B cell (primary cell): ENCODE data around the gene UNC13C. TPM values are rescaled to one million over a fixed set of nuclear protein-coding genes. Genes with fewer than 3 reads are reported as not detected.

Experiments
- ATAC-seq: fragments of 200-7000 bp; cut with Tn5 transposase; one replicate; pipeline ENCODE4 v1.10.0; 2021; ENCODE audit warnings: low read depth, mild to moderate bottlenecking, moderate number of reproducible peaks, moderate library complexity
- CTCF ChIA-PET: fragments of 350-600 bp; sonication (Branson Sonifier 250); formaldehyde crosslinking; loops from one replicate; lab custom pipeline; 2021; ENCODE audit warnings: antibody characterized with exemption, inconsistent platforms; lab: Charles Lee
- POLR2A ChIA-PET: fragments of 350-600 bp; sonication (Branson Sonifier 250); formaldehyde crosslinking; loops from one replicate; lab custom pipeline; 2021; ENCODE audit warnings: antibody characterized with exemption; lab: Charles Lee
- DNase-seq: peaks from one replicate; pipeline ENCODE4 v3.0.0; 2013
- H2AFZ ChIP-seq: 2 replicates; pipeline ENCODE4 v1.6.1; 2012; ENCODE audit warnings: mild to moderate bottlenecking, low read depth, low read length; ENCODE audit not compliant: insufficient read depth, poor library complexity, severe bottlenecking
- H3K27ac ChIP-seq, 2 donors: 1 replicate in 1 of 2; 2 replicates in 1 of 2; pipeline ENCODE4 v1.5.1; 2012 to 2013; ENCODE audit warnings: low read length in 2 of 2, mild to moderate bottlenecking in 2 of 2, moderate library complexity in 1 of 2
- H3K27me3 ChIP-seq, 4 experiments: fragments of 200-600 bp in 1 of 4; sonication (generic) in 1 of 4; replicated peaks in 1 of 4; 1 replicate in 2 of 4; 2 replicates in 2 of 4; pipeline versions ENCODE4 v1.6.1 to v1.7.0; 2013 to 2016; ENCODE audit warnings: low read length in 3 of 4, mild to moderate bottlenecking in 2 of 4, mixed read lengths in 1 of 4, moderate library complexity in 1 of 4; ENCODE audit not compliant: insufficient read depth in 4 of 4, control insufficient read depth in 3 of 4; ENCODE audit errors: control extremely low read depth in 1 of 4
- H3K36me3 ChIP-seq, 2 experiments: replicated peaks in 1 of 2; 1 replicate in 1 of 2; 2 replicates in 1 of 2; pipeline versions ENCODE4 v1.6.1 to v1.7.1; 2013; ENCODE audit warnings: low read length in 1 of 2; ENCODE audit not compliant: insufficient read depth in 2 of 2, control insufficient read depth in 1 of 2; ENCODE audit errors: control extremely low read depth in 1 of 2, extremely low read depth in 1 of 2
- H3K4me1 ChIP-seq, 2 donors: fragments of 200-600 bp in 1 of 2; sonication (generic) in 1 of 2; 1 replicate in 1 of 2; 2 replicates in 1 of 2; pipeline versions ENCODE4 v1.5.1 to v1.6.1; 2013 to 2017; ENCODE audit warnings: low read length in 2 of 2; ENCODE audit not compliant: control insufficient read depth in 2 of 2, insufficient read depth in 2 of 2
- H3K4me2 ChIP-seq: replicated peaks from 2 replicates; pipeline ENCODE3; 2012; ENCODE audit warnings: mild to moderate bottlenecking, low read depth, low read length; ENCODE audit not compliant: poor library complexity, severe bottlenecking
- H3K4me3 ChIP-seq, 5 experiments: fragments of 200-600 bp in 1 of 5; sonication (generic) in 1 of 5; 1 replicate in 3 of 5; 2 replicates in 2 of 5; pipeline versions ENCODE4 v1.5.1 to v1.7.0; 2011 to 2016; ENCODE audit warnings: low read length in 4 of 5, mild to moderate bottlenecking in 4 of 5, low read depth in 2 of 5, control low read depth in 1 of 5, moderate library complexity in 1 of 5; ENCODE audit not compliant: insufficient read depth in 1 of 5; ENCODE audit errors: control extremely low read depth in 1 of 5, extremely low read depth in 1 of 5
- H3K79me2 ChIP-seq: fragments of 200-600 bp; sonication (generic); one replicate; pipeline ENCODE4 v1.6.0; 2016; ENCODE audit warnings: low read length; ENCODE audit not compliant: control insufficient read depth, insufficient read depth
- H3K9ac ChIP-seq: fragments of 200-600 bp; sonication (generic); 2 replicates; pipeline ENCODE4 v1.6.1; 2017; ENCODE audit warnings: mild to moderate bottlenecking, low read length, moderate library complexity
- H3K9me3 ChIP-seq, 3 donors: one replicate each; pipeline versions ENCODE4 v1.6.1 to v1.7.1; 2013; ENCODE audit warnings: low read length in 2 of 3; ENCODE audit not compliant: control insufficient read depth in 2 of 3, insufficient read depth in 1 of 3; ENCODE audit errors: control extremely low read depth in 1 of 3
- H4K20me1 ChIP-seq: 2 replicates; pipeline ENCODE4 v1.6.0; 2012; ENCODE audit warnings: mild to moderate bottlenecking, low read length; ENCODE audit not compliant: insufficient read depth, control insufficient read depth, poor library complexity, severe bottlenecking
- H3K27ac Mint-ChIP-seq: one replicate; pipeline ENCODE4 v1.8.0; 2021; ENCODE audit warnings: mixed read lengths
- H3K27me3 Mint-ChIP-seq: one replicate; pipeline ENCODE4 v1.8.0; 2021; ENCODE audit warnings: mixed read lengths
- H3K4me1 Mint-ChIP-seq: one replicate; pipeline ENCODE4 v1.8.0; 2021; ENCODE audit warnings: mixed read lengths
- H3K4me3 Mint-ChIP-seq: one replicate; pipeline ENCODE4 v1.8.0; 2021; ENCODE audit warnings: mixed read lengths
- H3K9me3 Mint-ChIP-seq: one replicate; pipeline ENCODE4 v1.8.0; 2022; ENCODE audit warnings: mixed read lengths; ENCODE audit not compliant: insufficient read depth
- EZH2 ChIP-seq: IDR thresholded peaks from 2 replicates; pipeline ENCODE4 v1.6.1; 2012; ENCODE audit warnings: borderline replicate concordance, low read depth, mild to moderate bottlenecking, moderate library complexity, low read length; ENCODE audit not compliant: insufficient read depth, poor library complexity, severe bottlenecking
- WGBS: methylation state at CpG from one replicate; pipeline ENCODE4 v1.1.5; 2013; ENCODE audit warnings: missing lambda C conversion rate; ENCODE audit not compliant: insufficient coverage; 5-methylcytosine and 5-hydroxymethylcytosine counted together
- intact Hi-C: fragments of 100-400 bp; cut with micrococcal nuclease; formaldehyde crosslinking; loops from one replicate; pipeline ENCODE4 v1.10.0; 2022
- polyA plus RNA-seq: library from polyadenylated mRNA; depleted of rRNA; stranded (reverse); fragments of >200 nt; gene quantifications from 2 replicates; pipeline ENCODE4 v1.2.3, GENCODE V29; 2012
- total RNA-seq, 2 donors: library from RNA; stranded (reverse); fragments of 120-200 nt in 1 of 2; gene quantifications; 1 replicate in 1 of 2; 2 replicates in 1 of 2; pipeline versions ENCODE4 v1.2.3 to v1.2.4, GENCODE V29; 2013 to 2022
- TF ChIP-seq, protein P1 (sequence below): fragments of 200-600 bp; IDR thresholded peaks from one replicate; pipeline ENCODE4 v1.8.0; 2022; ENCODE audit warnings: antibody characterized with exemption, mild to moderate bottlenecking

Gene UNC13C
- total and polyA plus RNA-seq, 2 donors (not counting 1 experiment from before 2014, with no cell fraction given): not detected

DNA sequence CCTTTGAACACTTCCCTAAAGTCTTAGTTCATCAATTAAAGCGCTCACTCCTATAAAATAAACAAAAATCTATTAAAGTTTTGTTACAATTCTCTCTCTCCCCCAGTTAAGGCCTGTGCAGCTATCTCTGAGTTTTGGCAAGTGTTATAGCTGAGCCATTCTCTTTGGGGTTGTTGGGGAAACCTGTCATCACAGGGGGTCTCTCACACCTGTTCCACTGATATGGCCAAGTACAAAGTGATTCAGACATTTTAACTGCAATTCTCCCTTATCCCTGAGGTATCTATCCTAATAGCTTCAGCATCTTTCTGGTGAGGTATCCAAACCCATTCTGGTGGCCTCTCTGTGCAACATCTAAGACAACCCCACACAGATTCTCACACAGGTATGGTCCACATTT lies 116.4 kb downstream of the UNC13C start:
- Histone ChIP-seq H2AFZ (no peak overlapping the region), H3K4me2 (no peak overlapping the region), H3K9ac (no peak overlapping the region), H3K36me3 (no peaks in the 10 kb centered on the region), H3K4me1 (no peaks in the 10 kb centered on the region), H3K27me3 (no peaks in the 10 kb centered on the region), H3K4me3 (no peak overlapping the region), H3K79me2 (no peaks in the 10 kb centered on the region), H4K20me1 (no peaks in the 10 kb centered on the region), H3K9me3 (no peaks in the 10 kb centered on the region), H3K27ac (no peak overlapping the region)
- ChIA-PET POLR2A (no interaction called here), CTCF (no interaction called here)
- Mint-ChIP-seq H3K27ac (no peak overlapping the region), H3K4me1 (no peaks in the 10 kb centered on the region), H3K27me3 (no peaks in the 10 kb centered on the region), H3K4me3 (no peak overlapping the region), H3K9me3 (no peaks in the 10 kb centered on the region)
- TF ChIP-seq, protein P1, sequence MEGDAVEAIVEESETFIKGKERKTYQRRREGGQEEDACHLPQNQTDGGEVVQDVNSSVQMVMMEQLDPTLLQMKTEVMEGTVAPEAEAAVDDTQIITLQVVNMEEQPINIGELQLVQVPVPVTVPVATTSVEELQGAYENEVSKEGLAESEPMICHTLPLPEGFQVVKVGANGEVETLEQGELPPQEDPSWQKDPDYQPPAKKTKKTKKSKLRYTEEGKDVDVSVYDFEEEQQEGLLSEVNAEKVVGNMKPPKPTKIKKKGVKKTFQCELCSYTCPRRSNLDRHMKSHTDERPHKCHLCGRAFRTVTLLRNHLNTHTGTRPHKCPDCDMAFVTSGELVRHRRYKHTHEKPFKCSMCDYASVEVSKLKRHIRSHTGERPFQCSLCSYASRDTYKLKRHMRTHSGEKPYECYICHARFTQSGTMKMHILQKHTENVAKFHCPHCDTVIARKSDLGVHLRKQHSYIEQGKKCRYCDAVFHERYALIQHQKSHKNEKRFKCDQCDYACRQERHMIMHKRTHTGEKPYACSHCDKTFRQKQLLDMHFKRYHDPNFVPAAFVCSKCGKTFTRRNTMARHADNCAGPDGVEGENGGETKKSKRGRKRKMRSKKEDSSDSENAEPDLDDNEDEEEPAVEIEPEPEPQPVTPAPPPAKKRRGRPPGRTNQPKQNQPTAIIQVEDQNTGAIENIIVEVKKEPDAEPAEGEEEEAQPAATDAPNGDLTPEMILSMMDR: no peak
- TF ChIP-seq EZH2: no peak
- WGBS: no CpG with 5 or more reads among the region's 1 CpG
- intact Hi-C loops: no loop called here
- no peak for DNase-seq
- no peak for ATAC-seq

DNA sequence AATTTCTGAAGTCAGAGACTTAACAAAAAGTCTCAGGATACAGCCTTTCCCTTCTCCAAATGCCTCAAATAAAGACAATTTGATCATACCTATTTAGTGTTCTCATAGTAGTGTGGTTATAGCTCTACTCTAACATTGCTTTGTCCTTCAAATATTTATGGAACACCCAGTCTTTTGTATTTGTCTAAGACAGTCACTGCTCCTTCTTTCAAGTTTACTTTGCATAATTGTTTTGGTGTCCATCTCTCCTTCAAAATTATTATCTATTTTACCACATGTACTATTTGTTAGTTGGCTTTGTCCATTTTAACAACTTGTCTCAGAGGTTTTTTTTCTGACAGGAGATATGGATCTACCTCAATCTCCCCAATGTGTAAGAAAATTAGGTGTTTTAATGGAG lies 118.8 kb downstream of the UNC13C start:
- H3K27me3 Mint-ChIP-seq: no peaks in the 10 kb centered on the region
- Histone ChIP-seq H3K4me3 (no peak overlapping the region), H4K20me1 (no peaks in the 10 kb centered on the region), H3K27ac (no peak overlapping the region), H3K79me2 (no peaks in the 10 kb centered on the region), H3K4me2 (no peak overlapping the region), H3K4me1 (no peaks in the 10 kb centered on the region), H3K9me3 (no peaks in the 10 kb centered on the region), H3K36me3 (no peaks in the 10 kb centered on the region), H3K27me3 (no peaks in the 10 kb centered on the region), H2AFZ (no peak overlapping the region), H3K9ac (no peak overlapping the region)
- no peak overlapping the region for H3K4me3 Mint-ChIP-seq
- no peaks in the 10 kb centered on the region for H3K4me1 Mint-ChIP-seq
- no peak for TF ChIP-seq EZH2
- TF ChIP-seq, protein P1: no peak
- H3K27ac Mint-ChIP-seq: no peak overlapping the region
- CTCF ChIA-PET: interaction anchor here (0.8 kb wide), 1 partner anchor 12 kb away, joined by 3 read pairs; no protein-coding TSS in a partner anchor
- intact Hi-C loops: no loop called here
- ATAC-seq: no peak
- no peak for DNase-seq
- H3K9me3 Mint-ChIP-seq: no peaks in the 10 kb centered on the region
- POLR2A ChIA-PET: no interaction called here
